SIG-M5 treated with dmso at 0.1 percent for 504 hours (cell line): Measurements from ENCODE around the gene WDR70.

Source experiments
- DNase-seq: peaks from one replicate; lab custom pipeline; 2025; ENCODE audit not compliant: unreplicated experiment; lab: John Stamatoyannopoulos, UW

The WDR70 gene

GRCh38 chr5:37717613-37718431 lies 338.7 kb downstream of the WDR70 start:
- DNase-seq, result peak; percentile 63

GRCh38 chr5:37720550-37720952 lies 341.4 kb downstream of the WDR70 start:
- DNase-seq, result no peak

GRCh38 chr5:37721447-37721871 lies 342.3 kb downstream of the WDR70 start:
- DNase-seq, result peak; percentile 86

- DNase-seq, result peak; percentile 94
Measured at GRCh38 chr5:37722236-37723161, 343.4 kb downstream of the WDR70 start.

GRCh38 chr5:37723162-37723961 lies 344.2 kb downstream of the WDR70 start:
- DNase-seq, result no peak

- DNase-seq, result no peak
Measured at GRCh38 chr5:37724395-37725125, 345.4 kb downstream of the WDR70 start.

- no peak for DNase-seq
Measured at GRCh38 chr5:37725185-37725584, 346.1 kb downstream of the WDR70 start.

- no peak for DNase-seq
Measured at GRCh38 chr5:37727238-37727637, 348.1 kb downstream of the WDR70 start.

- DNase-seq, result no peak
Measured at GRCh38 chr5:37730896-37731455, 351.9 kb downstream of the WDR70 start.

- no peak for DNase-seq
Measured at GRCh38 chr5:37734114-37734513, 355.0 kb downstream of the WDR70 start.

GRCh38 chr5:37735649-37736347 lies 356.7 kb downstream of the WDR70 start:
- DNase-seq, result no peak

GRCh38 chr5:37736397-37736796 lies 357.3 kb downstream of the WDR70 start:
- DNase-seq, result no peak

- DNase-seq, result no peak
Measured at GRCh38 chr5:37737326-37738056, 358.4 kb downstream of the WDR70 start.

GRCh38 chr5:37738057-37738691 lies 359.1 kb downstream of the WDR70 start:
- DNase-seq, result peak; percentile 45

GRCh38 chr5:37738865-37739488 lies 359.9 kb downstream of the WDR70 start:
- no peak for DNase-seq

GRCh38 chr5:37739817-37740261 lies 360.7 kb downstream of the WDR70 start:
- no peak for DNase-seq

- no peak for DNase-seq
Measured at GRCh38 chr5:37740331-37741066, 361.4 kb downstream of the WDR70 start.
